Measurements from ENCODE around the gene PHLPP2.

The PHLPP2 gene

GRCh38 chr16:71628810-71629209 is 95.7 kb downstream of the PHLPP2 start (continued):
- TF ChIP-seq PATZ1 (CRISPR knock-in tag; IDR thresholded peaks at IDR 0.05; ENCODE audit: borderline replicate concordance) (no peak), ZFP30 (CRISPR knock-in tag; IDR thresholded peaks at IDR 0.05) (no peak), OSR1 (CRISPR knock-in tag; IDR thresholded peaks at IDR 0.05) (no peak)

GRCh38 chr16:71627731-71628181 is 96.7 kb downstream of the PHLPP2 start:
- TF ChIP-seq ARNTL (CRISPR knock-in tag; IDR thresholded peaks at IDR 0.05; ENCODE audit: borderline replicate concordance, low read depth) (no peak), PATZ1 (CRISPR knock-in tag; IDR thresholded peaks at IDR 0.05; ENCODE audit: borderline replicate concordance) (no peak), ZNF565 (CRISPR knock-in tag; conservative IDR thresholded peaks at IDR 0.05; ENCODE audit: low read depth) (no peak), ZC3H10 (CRISPR knock-in tag; IDR thresholded peaks at IDR 0.05) (no peak), SNAI2 (CRISPR knock-in tag; IDR thresholded peaks at IDR 0.05) (no peak), CSDC2 (CRISPR knock-in tag; IDR thresholded peaks at IDR 0.05) (no peak), RARB (CRISPR knock-in tag; IDR thresholded peaks at IDR 0.05) (no peak), POU6F1 (CRISPR knock-in tag; IDR thresholded peaks at IDR 0.05; ENCODE audit: borderline replicate concordance, low read depth) (no peak), TOX (CRISPR knock-in tag; IDR thresholded peaks at IDR 0.05; ENCODE audit: borderline replicate concordance) (no peak), TCF4 (CRISPR knock-in tag; IDR thresholded peaks at IDR 0.05; ENCODE audit: borderline replicate concordance) (no peak), ISL1 (CRISPR knock-in tag; IDR thresholded peaks at IDR 0.05) (no peak)
- no peak for ATAC-seq

GRCh38 chr16:71626858-71627213 is 97.7 kb downstream of the PHLPP2 start:
- TF ChIP-seq ZNF70 (CRISPR knock-in tag; IDR thresholded peaks at IDR 0.05) (no peak), CSDC2 (CRISPR knock-in tag; IDR thresholded peaks at IDR 0.05) (no peak), ZC3H10 (CRISPR knock-in tag; IDR thresholded peaks at IDR 0.05) (no peak), OSR1 (CRISPR knock-in tag; IDR thresholded peaks at IDR 0.05) (no peak), BACH2 (CRISPR knock-in tag; IDR thresholded peaks at IDR 0.05; ENCODE audit: borderline replicate concordance) (no peak), CREB5 (CRISPR knock-in tag; IDR thresholded peaks at IDR 0.05; ENCODE audit: low read depth) (no peak), ARNTL (CRISPR knock-in tag; IDR thresholded peaks at IDR 0.05; ENCODE audit: borderline replicate concordance, low read depth) (no peak), TSHZ2 (CRISPR knock-in tag; IDR thresholded peaks at IDR 0.05) (no peak), GLIS3 (CRISPR knock-in tag; IDR thresholded peaks at IDR 0.05) (no peak), ESRRG (CRISPR knock-in tag; IDR thresholded peaks at IDR 0.05) (no peak), TCF4 (CRISPR knock-in tag; IDR thresholded peaks at IDR 0.05; ENCODE audit: borderline replicate concordance) (no peak), ZFP30 (CRISPR knock-in tag; IDR thresholded peaks at IDR 0.05) (no peak), RARB (CRISPR knock-in tag; IDR thresholded peaks at IDR 0.05) (no peak)
- ATAC-seq = no peak
